ENCODE data around the gene PAWR.

Gene PAWR

GRCh38 chr12:79662046-79662811 is 28.5 kb downstream of the PAWR start:
- Histone ChIP-seq H3K4me3 (ENCODE audit: low read depth, low read length) (no peak overlapping the region), H3K36me3 (no peaks in the 10 kb centered on the region), H3K27ac (no peak overlapping the region), H3K9me3 (ENCODE audit: severe bottlenecking) (no peaks in the 10 kb centered on the region), H3K27me3 (ENCODE audit: insufficient read depth, low read depth, severe bottlenecking) (no peaks in the 10 kb centered on the region)
- no peak for TF ChIP-seq CTCF (IDR thresholded peaks at IDR 0.05; ENCODE audit: low read depth, low read length)
- DNase-seq = no peak

- no peak for DNase-seq
- TF ChIP-seq CTCF (IDR thresholded peaks at IDR 0.05; ENCODE audit: low read depth, low read length) = no peak
- Histone ChIP-seq H3K9me3 (ENCODE audit: severe bottlenecking) (no peaks in the 10 kb centered on the region), H3K27me3 (ENCODE audit: insufficient read depth, low read depth, severe bottlenecking) (no peaks in the 10 kb centered on the region), H3K4me3 (ENCODE audit: low read depth, low read length) (no peak overlapping the region), H3K27ac (no peak overlapping the region), H3K36me3 (no peaks in the 10 kb centered on the region; the same call in 1 of the 2 replicates)
Observed at GRCh38 chr12:79661629-79662028, 29.1 kb downstream of the PAWR start.

- H3K27ac ChIP-seq = no peak overlapping the region
- no peak for TF ChIP-seq CTCF (IDR thresholded peaks at IDR 0.05; ENCODE audit: low read depth, low read length)
Observed at GRCh38 chr12:79659961-79660431, 30.8 kb downstream of the PAWR start.

GRCh38 chr12:79658221-79658620 is 32.5 kb downstream of the PAWR start:
- Histone ChIP-seq H3K27ac (no peak overlapping the region), H3K9me3 (ENCODE audit: severe bottlenecking) (no peaks in the 10 kb centered on the region), H3K4me3 (ENCODE audit: low read depth, low read length) (no peak overlapping the region), H3K27me3 (ENCODE audit: insufficient read depth, low read depth, severe bottlenecking) (no peaks in the 10 kb centered on the region), H3K36me3 (no peaks in the 10 kb centered on the region; the same call in 1 of the 2 replicates)
- no peak for TF ChIP-seq CTCF (IDR thresholded peaks at IDR 0.05; ENCODE audit: low read depth, low read length)
- DNase-seq = no peak

More at GRCh38 chr12:79659961-79660431, 30.8 kb downstream of the PAWR start:
- no peak overlapping the region for H3K4me3 ChIP-seq (ENCODE audit: low read depth, low read length)
- DNase-seq = no peak
- H3K36me3 ChIP-seq = no peaks in the 10 kb centered on the region; the same call in 1 of the 2 replicates
- no peaks in the 10 kb centered on the region for H3K9me3 ChIP-seq (ENCODE audit: severe bottlenecking)
- no peaks in the 10 kb centered on the region for H3K27me3 ChIP-seq (ENCODE audit: insufficient read depth, low read depth, severe bottlenecking)

- no peak overlapping the region for H3K4me3 ChIP-seq (ENCODE audit: low read depth, low read length)
- no peaks in the 10 kb centered on the region for H3K27me3 ChIP-seq (ENCODE audit: insufficient read depth, low read depth, severe bottlenecking)
- no peaks in the 10 kb centered on the region; the same call in 1 of the 2 replicates for H3K36me3 ChIP-seq
- no peak overlapping the region for H3K27ac ChIP-seq
- no peak for DNase-seq
- TF ChIP-seq CTCF (IDR thresholded peaks at IDR 0.05; ENCODE audit: low read depth, low read length) = no peak
- no peaks in the 10 kb centered on the region for H3K9me3 ChIP-seq (ENCODE audit: severe bottlenecking)
Observed at GRCh38 chr12:79657136-79657535, 33.6 kb downstream of the PAWR start.
